NCI-H524 treated with DMSO at 0.1 percent for 48 hours (cell line): ENCODE measurements around the gene CCDC178.

ENCODE experiments used
- DNase-seq: peaks from one replicate; lab custom pipeline; 2025; lab: John Stamatoyannopoulos, UW

The CCDC178 gene

GRCh38 chr18:33116376-33116775, 324.1 kb downstream of the CCDC178 start:
- no peak for DNase-seq

GRCh38 chr18:33115917-33116316, 324.6 kb downstream of the CCDC178 start:
- no peak for DNase-seq

- DNase-seq: no peak
Measured at GRCh38 chr18:33115476-33115875, 325.0 kb downstream of the CCDC178 start.

- DNase-seq: no peak
Measured at GRCh38 chr18:33114749-33115148, 325.8 kb downstream of the CCDC178 start.

GRCh38 chr18:33113416-33113815, 327.1 kb downstream of the CCDC178 start:
- DNase-seq: no peak

- DNase-seq: no peak
Measured at GRCh38 chr18:33107511-33107910, 333.0 kb downstream of the CCDC178 start.

GRCh38 chr18:33101316-33101715, 339.2 kb downstream of the CCDC178 start:
- no peak for DNase-seq

GRCh38 chr18:33099626-33100025, 340.9 kb downstream of the CCDC178 start:
- DNase-seq: no peak

- no peak for DNase-seq
Measured at GRCh38 chr18:33097126-33097525, 343.4 kb downstream of the CCDC178 start.

- DNase-seq: no peak
Measured at GRCh38 chr18:33090461-33090860, 350.1 kb downstream of the CCDC178 start.

GRCh38 chr18:33076601-33077000, 363.9 kb downstream of the CCDC178 start:
- DNase-seq: peak; percentile 95

- DNase-seq: no peak
Measured at GRCh38 chr18:33074125-33074524, 366.4 kb downstream of the CCDC178 start.

GRCh38 chr18:33062834-33063364, 377.6 kb downstream of the CCDC178 start:
- no peak for DNase-seq

GRCh38 chr18:33052886-33053285, 387.6 kb downstream of the CCDC178 start:
- peak; percentile 41 for DNase-seq

- DNase-seq: no peak
Measured at GRCh38 chr18:33051407-33051806, 389.1 kb downstream of the CCDC178 start.

GRCh38 chr18:33040213-33040612, 400.3 kb downstream of the CCDC178 start:
- DNase-seq: no peak

GRCh38 chr18:33034945-33035344, 405.6 kb downstream of the CCDC178 start:
- DNase-seq: no peak

GRCh38 chr18:33034212-33034611, 406.3 kb downstream of the CCDC178 start:
- DNase-seq: no peak

- DNase-seq: no peak
Measured at GRCh38 chr18:33022370-33022769, 418.2 kb downstream of the CCDC178 start.

- DNase-seq: no peak
Measured at GRCh38 chr18:33020877-33021276, 419.6 kb downstream of the CCDC178 start.

GRCh38 chr18:33014060-33014796, 426.3 kb downstream of the CCDC178 start:
- DNase-seq: no peak

- no peak for DNase-seq
Measured at GRCh38 chr18:33010149-33010548, 430.4 kb downstream of the CCDC178 start.

GRCh38 chr18:32998921-32999320, 441.6 kb downstream of the CCDC178 start:
- no peak for DNase-seq

- no peak for DNase-seq
Measured at GRCh38 chr18:32998285-32998684, 442.2 kb downstream of the CCDC178 start.
